A673 (cell line): ENCODE results near the gene LANCL1. TPM values are rescaled to one million over a fixed set of nuclear protein-coding genes. Genes with fewer than 3 reads are reported as not detected.

Source experiments
- BruUV-seq: library from RNA; stranded (reverse); fragments of 400-500 nt; replicated peaks from 2 replicates; lab custom pipeline; 2021; lab: Mats Ljungman, UMichigan
- CTCF ChIA-PET: fragments of 300-600 bp; sonication (Branson Sonifier 250); formaldehyde crosslinking; loops from one replicate; lab custom pipeline; 2022; ENCODE audit warnings: antibody characterized with exemption; lab: Charles Lee
- POLR2A ChIA-PET: fragments of 300-600 bp; sonication (Branson Sonifier 250); formaldehyde crosslinking; loops from one replicate; lab custom pipeline; 2022; ENCODE audit warnings: antibody characterized with exemption; ENCODE audit not compliant: low non-redundant PET; lab: Charles Lee
- DNase-seq: peaks from one replicate; pipeline ENCODE4 v3.0.0-alpha.2; 2015; ENCODE audit warnings: low spot score
- H3K27ac ChIP-seq: fragments of 200-600 bp; sonication (generic); 2 replicates; pipeline ENCODE4 v1.5.1; 2016; ENCODE audit warnings: mixed run types, low read depth, mild to moderate bottlenecking, mixed read lengths, antibody characterized with exemption, low read length; ENCODE audit not compliant: poor library complexity, severe bottlenecking
- H3K27me3 ChIP-seq: fragments of 200-600 bp; sonication (generic); replicated peaks from 2 replicates; pipeline ENCODE4 v1.6.1; 2017; ENCODE audit warnings: mixed run types, low read depth, mild to moderate bottlenecking, mixed read lengths, antibody characterized with exemption, low read length; ENCODE audit not compliant: insufficient read depth, poor library complexity
- H3K36me3 ChIP-seq: fragments of 200-600 bp; sonication (generic); 2 replicates; pipeline ENCODE4 v1.6.1; 2016; ENCODE audit warnings: mixed run types, mild to moderate bottlenecking, mixed read lengths, antibody characterized with exemption, low read length; ENCODE audit not compliant: insufficient read depth, poor library complexity, severe bottlenecking
- H3K4me1 ChIP-seq: fragments of 200-600 bp; sonication (generic); 2 replicates; pipeline ENCODE4 v1.6.1; 2017; ENCODE audit warnings: mixed run types, mild to moderate bottlenecking, mixed read lengths, antibody characterized with exemption, low read length; ENCODE audit not compliant: insufficient read depth, poor library complexity, severe bottlenecking
- H3K4me3 ChIP-seq: fragments of 200-600 bp; sonication (generic); 2 replicates; pipeline ENCODE4 v1.5.1; 2016; ENCODE audit warnings: low read depth, mixed run types, mild to moderate bottlenecking, mixed read lengths, low read length; ENCODE audit not compliant: poor library complexity, severe bottlenecking
- H3K9me3 ChIP-seq: fragments of 200-600 bp; sonication (generic); 2 replicates; pipeline ENCODE4 v1.6.1; 2016; ENCODE audit warnings: mixed run types, low read depth, mild to moderate bottlenecking, mixed read lengths, antibody characterized with exemption, low read length; ENCODE audit not compliant: poor library complexity, severe bottlenecking
- CTCF ChIP-seq: fragments of 300-800, 200-600 bp; sonication (generic); conservative IDR thresholded peaks from 2 replicates; pipeline ENCODE4 v1.5.1; 2017; ENCODE audit warnings: low read depth, mild to moderate bottlenecking, antibody characterized with exemption, low read length, moderate library complexity, mixed read lengths
- EZH2 ChIP-seq: fragments of 200-600 bp; sonication (generic); IDR thresholded peaks from 2 replicates; pipeline ENCODE4 v1.6.1; 2017; ENCODE audit warnings: borderline replicate concordance, low read depth, mild to moderate bottlenecking, mixed read lengths, antibody characterized with exemption, low read length; ENCODE audit not compliant: poor library complexity, severe bottlenecking
- intact Hi-C: fragments of 100-400 bp; cut with micrococcal nuclease; formaldehyde crosslinking; loops from one replicate; pipeline ENCODE4 v1.10.0; 2022; ENCODE audit not compliant: unreplicated experiment
- total RNA-seq: library from RNA; stranded (reverse); gene quantifications from 2 replicates; pipeline ENCODE4 v1.2.3, GENCODE V29; 2021

LANCL1 gene
- total RNA-seq, 1 experiment from 2014 or later, result 55.6 TPM

- BruUV-seq, result no TSS peak
- Histone ChIP-seq H3K27me3 (no peaks in the 10 kb centered on the region), H3K4me1 (peaks cover 4% of the 10 kb centered on the region), H3K27ac (no peak overlapping the region), H3K36me3 (no peaks in the 10 kb centered on the region), H3K9me3 (no peaks in the 10 kb centered on the region), H3K4me3 (no peak overlapping the region)
- no peak for DNase-seq
- intact Hi-C loops, result no loop called here
- CTCF ChIA-PET, result no interaction called here
- TF ChIP-seq EZH2, result no peak
- no peak for TF ChIP-seq CTCF
- POLR2A ChIA-PET, result no interaction called here
These were observed 4.2 kb upstream of the LANCL1 start for GRCh38 chr2:210480764-210481163.

DNA sequence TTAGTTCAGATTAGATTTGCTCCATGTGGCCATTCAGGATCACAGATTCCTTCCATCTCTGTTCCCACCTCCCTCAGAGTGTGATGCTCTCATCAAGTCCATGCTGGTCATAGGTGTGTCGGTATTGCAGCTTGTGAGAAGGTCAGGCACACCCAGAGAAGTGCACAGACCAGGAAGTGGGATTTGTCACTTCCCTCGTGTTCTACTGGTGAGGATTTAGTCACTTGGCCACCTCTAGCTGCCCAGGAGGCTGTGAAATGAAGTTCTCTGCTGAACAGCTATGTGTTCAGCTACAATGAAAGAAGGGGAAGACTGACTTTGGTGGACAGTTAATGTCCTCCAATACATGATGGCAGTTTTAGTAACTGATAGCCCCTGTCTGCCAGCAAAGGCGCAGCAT lies 3.5 kb upstream of the LANCL1 start:
- TF ChIP-seq CTCF, result no peak
- TF ChIP-seq EZH2, result no peak
- Histone ChIP-seq H3K27me3 (no peaks in the 10 kb centered on the region), H3K4me3 (no peak overlapping the region), H3K4me1 (peaks cover 4% of the 10 kb centered on the region), H3K36me3 (no peaks in the 10 kb centered on the region), H3K27ac (no peak overlapping the region), H3K9me3 (no peaks in the 10 kb centered on the region)
- POLR2A ChIA-PET, result no interaction called here
- no peak for DNase-seq
- BruUV-seq, result no TSS peak
- CTCF ChIA-PET, result no interaction called here
- intact Hi-C loops, result no loop called here

- CTCF ChIA-PET, result no interaction called here
- Histone ChIP-seq H3K4me3 (no peak overlapping the region), H3K9me3 (no peaks in the 10 kb centered on the region), H3K27ac (no peak overlapping the region), H3K4me1 (peaks cover 4% of the 10 kb centered on the region), H3K27me3 (no peaks in the 10 kb centered on the region), H3K36me3 (peaks cover 3% of the 10 kb centered on the region)
- TF ChIP-seq CTCF (no peak), EZH2 (no peak)
- BruUV-seq, result no TSS peak
- no peak for DNase-seq
- POLR2A ChIA-PET, result no interaction called here
- intact Hi-C loops, result no loop called here
These were observed 2.1 kb upstream of the LANCL1 start for GRCh38 chr2:210478661-210479060.
